Iris pigment epithelial cell (primary cell): Measurements from ENCODE around the gene CLCF1.
A peak's percentile ranks its signal among the peaks of the same experiment; 100 is the strongest.

Experiments
- DNase-seq: peaks from one replicate; pipeline ENCODE4 v3.0.0-alpha.2; 2011; ENCODE audit warnings: low read depth

The CLCF1 gene

GRCh38 chr11:67356387-67356863 lies 17.0 kb downstream of the CLCF1 start:
- DNase-seq = no peak

GRCh38 chr11:67355794-67356386 lies 17.5 kb downstream of the CLCF1 start:
- no peak for DNase-seq

- DNase-seq = no peak
These were observed 18.2 kb downstream of the CLCF1 start for GRCh38 chr11:67355023-67355793.

- DNase-seq = peak; percentile 91
These were observed 19.0 kb downstream of the CLCF1 start for GRCh38 chr11:67354075-67355022.

- DNase-seq = peak; percentile 97
These were observed 19.9 kb downstream of the CLCF1 start, which contains the start of gene POLD4 for GRCh38 chr11:67353317-67354074. TSS of gene POLD4 (minus strand) at chr11:67353546. CDS start at chr11:67353399, 147 bp downstream.

- no peak for DNase-seq
These were observed 20.7 kb downstream of the CLCF1 start for GRCh38 chr11:67352546-67353316.

GRCh38 chr11:67351275-67352005 lies 22.0 kb downstream of the CLCF1 start:
- DNase-seq = peak; percentile 74

GRCh38 chr11:67349928-67350465 lies 23.4 kb downstream of the CLCF1 start:
- DNase-seq = no peak

- no peak for DNase-seq
These were observed 23.9 kb downstream of the CLCF1 start for GRCh38 chr11:67349457-67349856.

GRCh38 chr11:67349036-67349435 lies 24.4 kb downstream of the CLCF1 start:
- DNase-seq = no peak

- DNase-seq = peak; percentile 54
These were observed 25.2 kb downstream of the CLCF1 start for GRCh38 chr11:67347964-67348749.

- DNase-seq = peak; percentile 50
These were observed 27.2 kb downstream of the CLCF1 start for GRCh38 chr11:67345920-67346819.

- DNase-seq = no peak
These were observed 28.0 kb downstream of the CLCF1 start for GRCh38 chr11:67345247-67345919.

- no peak for DNase-seq
These were observed 29.1 kb downstream of the CLCF1 start for GRCh38 chr11:67344264-67344663.

GRCh38 chr11:67337257-67337656 lies 36.1 kb downstream of the CLCF1 start:
- no peak for DNase-seq

- DNase-seq = no peak
These were observed 41.2 kb downstream of the CLCF1 start for GRCh38 chr11:67332081-67332691.

GRCh38 chr11:67323526-67323925 lies 49.9 kb downstream of the CLCF1 start:
- DNase-seq = no peak
